AG04450 (cell line): ENCODE measurements around the gene SH3PXD2B. TPM values are rescaled to one million over a fixed set of nuclear protein-coding genes. Genes with fewer than 3 reads are reported as not detected.

Experiments used
- CTCF ChIA-PET: fragments of 300-600, 350-600 bp; formaldehyde crosslinking; extraction: SDS; loops from one replicate; lab custom pipeline; 2022; ENCODE audit warnings: antibody characterized with exemption, inconsistent platforms; lab: Charles Lee
- POLR2A ChIA-PET: fragments of 350-600 bp; formaldehyde crosslinking; extraction: SDS; loops from one replicate; lab custom pipeline; 2021; ENCODE audit warnings: antibody characterized with exemption, inconsistent platforms; lab: Yijun Ruan, JAX
- DNase-seq: peaks from one replicate; pipeline ENCODE4 v3.0.0-alpha.2; 2011; ENCODE audit warnings: low read depth, low spot score
- H3K27ac ChIP-seq: one replicate; pipeline ENCODE4 v1.5.1; 2012; ENCODE audit warnings: low read depth, low read length, control low read depth
- H3K27me3 ChIP-seq: one replicate; pipeline ENCODE4 v1.6.0; 2012; ENCODE audit warnings: low read length; ENCODE audit not compliant: control insufficient read depth, insufficient read depth
- H3K4me3 ChIP-seq: 2 replicates; pipeline ENCODE4 v1.5.1; 2011; ENCODE audit warnings: mild to moderate bottlenecking, low read depth, low read length, control low read depth
- H3K9me3 ChIP-seq: 2 replicates; pipeline ENCODE4 v1.5.1; 2012; ENCODE audit warnings: low read length; ENCODE audit not compliant: control insufficient read depth, insufficient read depth
- polyA plus RNA-seq: library from polyadenylated mRNA; depleted of rRNA; stranded (reverse); fragments of >200 nt; gene quantifications from 2 replicates; pipeline ENCODE4 v1.2.3, GENCODE V29; 2011
- TF ChIP-seq, protein P1 (sequence below): IDR thresholded peaks from 2 replicates; pipeline ENCODE4 v1.5.1; 2011; ENCODE audit warnings: low read depth, low read length, control low read depth, inconsistent platforms

SH3PXD2B gene
- polyA plus RNA-seq, 1 experiment, result 39.1 TPM

DNA sequence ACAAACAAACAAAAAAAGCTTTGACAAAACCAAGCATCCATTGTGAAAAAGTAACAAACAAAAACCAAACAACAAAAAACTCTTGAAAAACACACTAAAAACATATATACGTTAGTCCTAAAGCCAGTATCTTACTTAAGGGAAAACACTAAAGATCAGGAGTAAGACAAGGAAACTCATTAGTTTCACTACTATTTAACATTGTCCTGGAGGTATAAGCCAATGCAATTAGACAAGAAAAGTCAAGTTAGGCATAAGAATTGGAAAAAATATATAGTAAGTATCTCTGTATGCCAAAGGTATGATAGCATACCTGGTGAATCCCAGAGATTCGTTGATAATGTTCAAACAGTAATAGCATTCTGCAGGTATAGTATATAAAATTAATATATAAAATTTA, 148.9 kb downstream of the SH3PXD2B start:
- TF ChIP-seq, protein P1, sequence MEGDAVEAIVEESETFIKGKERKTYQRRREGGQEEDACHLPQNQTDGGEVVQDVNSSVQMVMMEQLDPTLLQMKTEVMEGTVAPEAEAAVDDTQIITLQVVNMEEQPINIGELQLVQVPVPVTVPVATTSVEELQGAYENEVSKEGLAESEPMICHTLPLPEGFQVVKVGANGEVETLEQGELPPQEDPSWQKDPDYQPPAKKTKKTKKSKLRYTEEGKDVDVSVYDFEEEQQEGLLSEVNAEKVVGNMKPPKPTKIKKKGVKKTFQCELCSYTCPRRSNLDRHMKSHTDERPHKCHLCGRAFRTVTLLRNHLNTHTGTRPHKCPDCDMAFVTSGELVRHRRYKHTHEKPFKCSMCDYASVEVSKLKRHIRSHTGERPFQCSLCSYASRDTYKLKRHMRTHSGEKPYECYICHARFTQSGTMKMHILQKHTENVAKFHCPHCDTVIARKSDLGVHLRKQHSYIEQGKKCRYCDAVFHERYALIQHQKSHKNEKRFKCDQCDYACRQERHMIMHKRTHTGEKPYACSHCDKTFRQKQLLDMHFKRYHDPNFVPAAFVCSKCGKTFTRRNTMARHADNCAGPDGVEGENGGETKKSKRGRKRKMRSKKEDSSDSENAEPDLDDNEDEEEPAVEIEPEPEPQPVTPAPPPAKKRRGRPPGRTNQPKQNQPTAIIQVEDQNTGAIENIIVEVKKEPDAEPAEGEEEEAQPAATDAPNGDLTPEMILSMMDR, result no peak
- no peaks in the 10 kb centered on the region for H3K9me3 ChIP-seq
- no peak overlapping the region for H3K4me3 ChIP-seq
- H3K27me3 ChIP-seq, result no peaks in the 10 kb centered on the region
- ChIA-PET CTCF (interaction anchor here (3.4 kb wide), 1 partner anchor 12 kb away, joined by 17 read pairs; no protein-coding TSS in a partner anchor), POLR2A (no interaction called here)
- H3K27ac ChIP-seq, result no peak overlapping the region
- no peak for DNase-seq

DNA sequence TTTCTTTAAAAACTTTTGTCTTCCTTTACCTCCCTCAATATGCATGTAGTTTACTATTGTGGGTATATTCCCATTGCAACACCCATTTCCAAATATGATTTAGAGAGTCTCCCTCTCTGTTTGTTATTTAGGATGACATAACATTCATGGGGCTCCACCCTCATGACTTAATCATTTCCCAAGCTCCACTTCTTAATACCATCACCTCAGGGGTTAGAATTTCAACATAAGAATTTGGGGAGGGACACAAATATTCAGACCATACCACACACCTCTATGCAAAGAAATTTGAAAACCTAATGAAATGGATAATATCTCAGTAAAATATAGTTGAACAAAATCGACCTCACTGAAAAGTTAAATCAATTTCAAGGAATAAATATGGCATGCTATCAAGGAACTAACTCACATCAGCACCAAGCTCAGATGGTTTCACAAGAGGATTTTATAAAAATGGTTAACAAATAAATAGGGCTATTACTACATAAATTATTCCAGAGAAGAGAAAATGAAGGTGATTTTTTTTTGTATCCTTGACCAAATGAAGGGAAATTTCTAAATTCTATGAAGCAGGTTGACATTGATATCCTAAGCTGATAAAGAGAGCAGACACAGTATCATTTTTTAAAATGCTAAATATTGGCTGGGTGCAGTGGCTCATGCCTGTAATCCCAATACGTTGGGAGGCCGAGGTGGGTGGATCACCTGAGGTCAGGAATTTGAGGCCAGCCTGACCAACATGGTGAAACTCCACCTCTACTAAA, 150.6 kb downstream of the SH3PXD2B start:
- no peaks in the 10 kb centered on the region for H3K9me3 ChIP-seq
- H3K4me3 ChIP-seq, result no peak overlapping the region
- no peak overlapping the region for H3K27ac ChIP-seq
- DNase-seq, result no peak
- H3K27me3 ChIP-seq, result no peaks in the 10 kb centered on the region
- POLR2A ChIA-PET, result interaction anchor here (0.7 kb wide), 1 partner anchor 167 kb away, joined by 5 read pairs; no protein-coding TSS in a partner anchor
- CTCF ChIA-PET, result interaction anchor here (0.6 to 3.4 kb wide), 4 partner anchors 11 to 115 kb away, joined by 3 to 17 read pairs (median 4); no protein-coding TSS in a partner anchor
- TF ChIP-seq, protein P1, result no peak

DNA sequence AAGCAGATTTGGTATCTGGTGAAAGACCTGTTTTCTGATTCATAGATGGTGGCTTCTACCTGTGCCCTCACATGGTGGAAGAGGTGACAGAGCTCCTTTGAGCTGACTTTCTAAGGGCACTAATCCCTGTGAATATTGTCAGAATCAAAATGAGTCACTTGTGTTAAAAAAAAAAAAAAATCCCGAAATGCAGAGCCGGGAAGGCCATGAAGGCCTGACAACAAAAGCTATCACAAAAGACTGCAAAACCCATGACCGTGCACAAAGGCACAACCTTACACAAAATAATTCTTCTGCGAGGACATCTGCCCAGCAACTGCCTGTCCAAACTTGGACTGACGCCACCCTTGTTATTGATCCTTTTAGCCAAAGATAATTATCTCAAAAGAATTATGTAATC, 151.2 kb downstream of the SH3PXD2B start:
- ChIA-PET CTCF (interaction anchor here (1.6 to 3.4 kb wide), 2 partner anchors 10 to 114 kb away, joined by 4 to 17 read pairs; no protein-coding TSS in a partner anchor), POLR2A (interaction anchor here (0.7 kb wide), 1 partner anchor 168 kb away, joined by 5 read pairs; no protein-coding TSS in a partner anchor)
- Histone ChIP-seq H3K4me3 (no peak overlapping the region), H3K27me3 (no peaks in the 10 kb centered on the region), H3K9me3 (no peaks in the 10 kb centered on the region), H3K27ac (no peak overlapping the region)
- no peak for DNase-seq
- TF ChIP-seq, protein P1, result no peak

DNA sequence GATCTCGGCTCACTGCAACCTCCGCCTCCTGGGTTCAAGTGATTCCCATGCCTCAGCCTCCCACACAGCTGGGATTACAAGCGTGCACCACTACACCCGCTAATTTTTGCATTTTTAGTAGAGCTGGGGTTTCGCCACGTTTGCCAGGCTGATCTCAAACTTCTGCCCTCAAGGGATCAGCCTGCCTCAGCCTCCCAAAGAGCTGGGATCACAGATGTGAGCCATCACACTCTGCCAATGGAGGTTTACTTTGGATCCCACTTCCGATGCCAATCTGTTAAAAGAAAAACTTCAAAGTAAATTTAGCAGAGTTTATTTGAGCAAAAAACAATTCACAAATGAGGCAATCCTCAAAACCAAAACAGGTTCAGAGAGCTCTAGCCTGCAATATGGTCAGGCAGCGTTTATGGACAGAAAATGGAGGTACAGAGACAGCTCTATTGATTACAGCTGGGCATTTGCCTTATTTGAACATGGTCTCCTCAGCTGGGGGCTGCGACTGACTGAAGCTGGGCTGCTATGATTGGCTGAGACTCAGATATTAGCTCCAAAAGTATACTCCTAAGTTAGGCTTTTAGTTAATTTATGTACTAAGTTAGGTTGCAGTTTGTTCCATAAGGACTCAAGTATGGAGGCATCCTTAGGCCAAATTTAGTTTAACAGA, 152.1 kb downstream of the SH3PXD2B start:
- POLR2A ChIA-PET, result no interaction called here
- H3K27ac ChIP-seq, result no peak overlapping the region

More for the DNA sequence above, 152.1 kb downstream of the SH3PXD2B start:
- Histone ChIP-seq H3K27me3 (no peaks in the 10 kb centered on the region), H3K4me3 (no peak overlapping the region), H3K9me3 (no peaks in the 10 kb centered on the region)
- CTCF ChIA-PET, result interaction anchor here (0.8 to 3.4 kb wide), 3 partner anchors 9 to 409 kb away, joined by 3 to 17 read pairs (median 4); no protein-coding TSS in a partner anchor
- DNase-seq, result no peak
- TF ChIP-seq, protein P1, result no peak
